ENCODE measurements around the gene PLD5.

DNA sequence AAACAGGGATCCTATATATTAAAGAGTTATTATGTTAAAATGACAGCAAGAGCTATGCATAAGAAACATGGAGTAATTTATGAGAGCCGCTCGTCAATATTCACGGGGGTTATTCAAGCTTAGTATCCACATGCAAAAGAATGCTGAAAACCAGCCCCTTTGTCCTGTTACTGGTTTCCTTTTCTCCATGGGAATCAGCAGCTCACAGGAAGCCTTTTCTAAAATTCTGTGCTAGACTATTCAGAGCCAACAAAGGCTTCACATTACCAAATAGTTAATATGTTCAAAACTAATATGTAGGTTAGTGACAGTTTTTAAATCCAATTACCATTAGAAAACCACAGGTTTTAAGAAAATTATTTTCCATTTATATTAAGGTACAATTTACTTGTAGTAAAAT lies 300.0 kb downstream of the PLD5 start:
- TF ChIP-seq, protein P1, sequence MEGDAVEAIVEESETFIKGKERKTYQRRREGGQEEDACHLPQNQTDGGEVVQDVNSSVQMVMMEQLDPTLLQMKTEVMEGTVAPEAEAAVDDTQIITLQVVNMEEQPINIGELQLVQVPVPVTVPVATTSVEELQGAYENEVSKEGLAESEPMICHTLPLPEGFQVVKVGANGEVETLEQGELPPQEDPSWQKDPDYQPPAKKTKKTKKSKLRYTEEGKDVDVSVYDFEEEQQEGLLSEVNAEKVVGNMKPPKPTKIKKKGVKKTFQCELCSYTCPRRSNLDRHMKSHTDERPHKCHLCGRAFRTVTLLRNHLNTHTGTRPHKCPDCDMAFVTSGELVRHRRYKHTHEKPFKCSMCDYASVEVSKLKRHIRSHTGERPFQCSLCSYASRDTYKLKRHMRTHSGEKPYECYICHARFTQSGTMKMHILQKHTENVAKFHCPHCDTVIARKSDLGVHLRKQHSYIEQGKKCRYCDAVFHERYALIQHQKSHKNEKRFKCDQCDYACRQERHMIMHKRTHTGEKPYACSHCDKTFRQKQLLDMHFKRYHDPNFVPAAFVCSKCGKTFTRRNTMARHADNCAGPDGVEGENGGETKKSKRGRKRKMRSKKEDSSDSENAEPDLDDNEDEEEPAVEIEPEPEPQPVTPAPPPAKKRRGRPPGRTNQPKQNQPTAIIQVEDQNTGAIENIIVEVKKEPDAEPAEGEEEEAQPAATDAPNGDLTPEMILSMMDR (IDR thresholded peaks at IDR 0.05; ENCODE audit: low read length) = no peak
- no peak for TF ChIP-seq EZH2 (optimal IDR thresholded peaks at IDR 0.05; ENCODE audit: low read depth, low read length)

Data from MM.1S (cell line).